HG03280 (cell line): ENCODE data around the gene STK11IP.

ENCODE experiments used
- ATAC-seq: cut with Tn5 transposase; IDR thresholded peaks from one replicate; pipeline ENCODE4 v1.9.1; 2021; ENCODE audit warnings: mild to moderate bottlenecking, moderate library complexity; ENCODE audit not compliant: unreplicated experiment

STK11IP gene

GRCh38 chr2:219561179-219562048 is 36.2 kb upstream of the STK11IP start:
- ATAC-seq = no peak

GRCh38 chr2:219562049-219563020 is 35.3 kb upstream of the STK11IP start:
- ATAC-seq = no peak

GRCh38 chr2:219563271-219563928 is 34.3 kb upstream of the STK11IP start:
- ATAC-seq = no peak

- no peak for ATAC-seq
Measured at GRCh38 chr2:219565130-219566080, 32.3 kb upstream of the STK11IP start.

GRCh38 chr2:219566640-219567039 is 31.0 kb upstream of the STK11IP start:
- no peak for ATAC-seq

- ATAC-seq = no peak
Measured at GRCh38 chr2:219567131-219567530, 30.5 kb upstream of the STK11IP start.

- ATAC-seq = no peak
Measured at GRCh38 chr2:219567791-219568361, 29.8 kb upstream of the STK11IP start.

- no peak for ATAC-seq
Measured at GRCh38 chr2:219569041-219569440, 28.6 kb upstream of the STK11IP start.

- ATAC-seq = no peak
Measured at GRCh38 chr2:219569635-219570034, 28.0 kb upstream of the STK11IP start.

- ATAC-seq = no peak
Measured at GRCh38 chr2:219570194-219570923, 27.3 kb upstream of the STK11IP start.

- no peak for ATAC-seq
Measured at GRCh38 chr2:219570924-219571310, 26.7 kb upstream of the STK11IP start.

- ATAC-seq = no peak
Measured at GRCh38 chr2:219571311-219572236, 26.1 kb upstream of the STK11IP start, which contains the start of gene OBSL1. Gene OBSL1, minus strand, starts transcription at chr2:219571539. Its CDS starts 307 bp downstream, at chr2:219571232.

GRCh38 chr2:219572237-219573001 is 25.2 kb upstream of the STK11IP start, which contains the start of gene INHA:
Gene INHA, plus strand, starts transcription at chr2:219572310. Its CDS starts 65 bp downstream, at chr2:219572375.
- ATAC-seq = no peak

GRCh38 chr2:219573166-219573565 is 24.5 kb upstream of the STK11IP start:
- ATAC-seq = no peak

GRCh38 chr2:219574484-219575311 is 23.0 kb upstream of the STK11IP start:
- no peak for ATAC-seq
